GM23338 (cell line): ENCODE data around the gene CAPN15.

Experiments
- CREB1 ChIP-seq: fragments of 250-450 bp; sonication (Bioruptor Pico); IDR thresholded peaks from 2 replicates; pipeline ENCODE4 v1.5.0; 2020; ENCODE audit warnings: low read depth, mild to moderate bottlenecking, moderate library complexity
- CTCF ChIP-seq, 2 experiments: fragments of 200-600 bp in 1 of 2; sonication (generic) in 1 of 2; conservative IDR thresholded peaks; 2 replicates each; pipeline versions ENCODE4 v1.5.1 to v1.6.1; 2016 to 2017; ENCODE audit warnings: antibody characterized with exemption in 2 of 2, low read depth in 2 of 2, mild to moderate bottlenecking in 2 of 2, moderate library complexity in 1 of 2
- ETS1 ChIP-seq: IDR thresholded peaks from 2 replicates; pipeline ENCODE4 v1.6.1; 2016; ENCODE audit warnings: antibody characterized with exemption
- EZH2 ChIP-seq: fragments of 200-600 bp; sonication (generic); IDR thresholded peaks from one replicate; pipeline ENCODE4 v1.8.0; 2017; ENCODE audit warnings: antibody characterized with exemption, mild to moderate bottlenecking, low read depth; ENCODE audit not compliant: unreplicated experiment
- EZH2phosphoT487 ChIP-seq: fragments of 200-600 bp; sonication (generic); IDR thresholded peaks from one replicate; pipeline ENCODE4 v1.8.1; 2018; ENCODE audit warnings: antibody characterized with exemption; ENCODE audit not compliant: unreplicated experiment
- JUNB ChIP-seq: IDR thresholded peaks from one replicate; pipeline ENCODE4 v1.6.1; 2016; ENCODE audit warnings: antibody characterized with exemption; ENCODE audit not compliant: unreplicated experiment
- POLR2AphosphoS5 ChIP-seq: IDR thresholded peaks from 2 replicates; pipeline ENCODE4 v1.6.1; 2016; ENCODE audit warnings: antibody characterized with exemption, low read depth
- REST ChIP-seq: IDR thresholded peaks from one replicate; pipeline ENCODE4 v1.6.1; 2018; ENCODE audit warnings: antibody characterized with exemption; ENCODE audit not compliant: unreplicated experiment
- STAT1 ChIP-seq: IDR thresholded peaks from one replicate; pipeline ENCODE4 v1.6.1; 2016; ENCODE audit warnings: antibody characterized with exemption; ENCODE audit not compliant: unreplicated experiment
- ZNF114 ChIP-seq: fragments of 250-450 bp; sonication (Bioruptor Pico); IDR thresholded peaks from 2 replicates; pipeline ENCODE4 v1.5.0; 2020; ENCODE audit warnings: mild to moderate bottlenecking, moderate library complexity
- ZNF331 ChIP-seq: fragments of 250-450 bp; sonication (Bioruptor Pico); IDR thresholded peaks from 2 replicates; pipeline ENCODE4 v1.5.0; 2020; ENCODE audit warnings: low read depth, mild to moderate bottlenecking, moderate library complexity

- TF ChIP-seq POLR2AphosphoS5 (no peak), CTCF (conservative IDR thresholded peaks at IDR 0.05; ENCODE audit: low read depth in 2 of 2) (no peak), EZH2phosphoT487 (no peak), EZH2 (no peak), REST (no peak), ETS1 (no peak), CREB1 (no peak), ZNF114 (CRISPR knock-in tag) (no peak), ZNF331 (no peak), STAT1 (no peak), JUNB (no peak)
Observed at GRCh38 chr16:506246-506546, 21.3 kb upstream of the CAPN15 start.
